Neutrophil (primary cell): Measurements from ENCODE around the gene NDOR1.
A peak's percentile ranks its signal among the peaks of the same experiment; 100 is the strongest.

Source experiments
- H3K27ac ChIP-seq: fragments of 200-600 bp; sonication (generic); 2 replicates; pipeline ENCODE4 v1.5.1; 2016; ENCODE audit warnings: mild to moderate bottlenecking, moderate library complexity
- H3K27me3 ChIP-seq: fragments of 200-600 bp; sonication (generic); 2 replicates; pipeline ENCODE4 v1.6.0; 2016; ENCODE audit warnings: mild to moderate bottlenecking
- H3K36me3 ChIP-seq: fragments of 200-600 bp; sonication (generic); 2 replicates; pipeline ENCODE4 v1.5.1; 2017
- H3K4me1 ChIP-seq, 2 experiments: fragments of 200-600 bp in 1 of 2; sonication (generic) in 1 of 2; 1 replicate in 1 of 2; 2 replicates in 1 of 2; pipeline versions ENCODE4 v1.5.1 to v1.6.1; 2013 to 2016; ENCODE audit warnings: low read depth in 1 of 2, low read length in 1 of 2, mild to moderate bottlenecking in 1 of 2, moderate library complexity in 1 of 2; ENCODE audit not compliant: control insufficient read depth in 1 of 2, insufficient read depth in 1 of 2
- H3K4me3 ChIP-seq, 2 experiments: fragments of 200-600 bp in 1 of 2; sonication (generic) in 1 of 2; 1 replicate in 1 of 2; 2 replicates in 1 of 2; pipeline ENCODE4 v1.5.1; 2013 to 2016; ENCODE audit warnings: low read depth in 1 of 2, low read length in 1 of 2, mild to moderate bottlenecking in 1 of 2, moderate library complexity in 1 of 2
- H3K9me3 ChIP-seq: fragments of 200-600 bp; sonication (generic); 2 replicates; pipeline ENCODE4 v1.5.1; 2016
- CTCF ChIP-seq: fragments of 200-600 bp; sonication (generic); IDR thresholded peaks from 2 replicates; pipeline ENCODE4 v1.5.1; 2016; ENCODE audit warnings: antibody characterized with exemption

Gene NDOR1

GRCh38 chr9:137199411-137200121 lies 5.9 kb upstream of the NDOR1 start:
- Histone ChIP-seq H3K4me1 (peaks cover 22 to 23% of the 10 kb centered on the region in 2 experiments), H3K36me3 (no peaks in the 10 kb centered on the region), H3K27ac (no peak overlapping the region), H3K9me3 (no peaks in the 10 kb centered on the region), H3K27me3 (peaks cover 15% of the 10 kb centered on the region), H3K4me3 (peak overlapping the region in 1 of 2 experiments; percentile 41)
- TF ChIP-seq CTCF = no peak

GRCh38 chr9:137200311-137201204 lies 4.9 kb upstream of the NDOR1 start, which contains the start of gene TPRN:
TPRN (minus strand) TSS chr9:137200741; CDS start chr9:137200711, 30 bp downstream.
- Histone ChIP-seq H3K4me1 (peaks cover 29% of the 10 kb centered on the region in 2 experiments), H3K36me3 (no peaks in the 10 kb centered on the region), H3K9me3 (no peaks in the 10 kb centered on the region), H3K4me3 (peak within 1 kb of the TSS; percentile 77 to 93), H3K27ac (peak within 1 kb of the TSS; percentile 87), H3K27me3 (peaks cover 15% of the 10 kb centered on the region)
- peak; percentile 54 for TF ChIP-seq CTCF

GRCh38 chr9:137201205-137201868 lies 4.2 kb upstream of the NDOR1 start:
- Histone ChIP-seq H3K4me1 (peaks cover 36 to 37% of the 10 kb centered on the region in 2 experiments), H3K9me3 (no peaks in the 10 kb centered on the region), H3K4me3 (peak overlapping the region; percentile 77 to 93), H3K27me3 (peaks cover 15% of the 10 kb centered on the region), H3K27ac (peak overlapping the region; percentile 87), H3K36me3 (no peaks in the 10 kb centered on the region)
- TF ChIP-seq CTCF = no peak

- Histone ChIP-seq H3K4me3 (no peak overlapping the region), H3K36me3 (no peaks in the 10 kb centered on the region), H3K27me3 (peaks cover 15% of the 10 kb centered on the region), H3K4me1 (peaks cover 51 to 52% of the 10 kb centered on the region in 2 experiments), H3K27ac (no peak overlapping the region), H3K9me3 (no peaks in the 10 kb centered on the region)
- no peak for TF ChIP-seq CTCF
Measured at GRCh38 chr9:137202966-137203365, 2.5 kb upstream of the NDOR1 start.

- no peaks in the 10 kb centered on the region for H3K36me3 ChIP-seq
- peak overlapping the region; percentile 88 for H3K27ac ChIP-seq
- no peak for TF ChIP-seq CTCF
- peak overlapping the region; percentile 94 to 99 for H3K4me3 ChIP-seq
- peaks cover 3% of the 10 kb centered on the region for H3K27me3 ChIP-seq
- H3K9me3 ChIP-seq = no peaks in the 10 kb centered on the region
- peaks cover 43 to 47% of the 10 kb centered on the region in 2 experiments for H3K4me1 ChIP-seq
Measured at GRCh38 chr9:137204731-137205125, 772 bp upstream of the NDOR1 start.
